Testis (tissue), 5 donors: ENCODE measurements around the gene SSR1. TPM values are rescaled to one million over a fixed set of nuclear protein-coding genes. Genes with fewer than 3 reads are reported as not detected.
"Not testable (repeated sequence)": the region's sequence is repeated elsewhere in the genome, so short reads cannot be mapped to it uniquely, and the experiment has no call there.

ENCODE experiments used
- DNase-seq: peaks from one replicate; pipeline ENCODE4 v3.0.0-alpha.2; 2019
- H3K27ac ChIP-seq, 2 donors: fragments of 200-600 bp; sonication (generic); one replicate each; pipeline ENCODE4 v1.5.1; 2019
- H3K27me3 ChIP-seq: fragments of 200-600 bp; sonication (generic); one replicate; pipeline ENCODE4 v1.5.1; 2019
- H3K36me3 ChIP-seq: fragments of 200-600 bp; sonication (generic); one replicate; pipeline ENCODE4 v1.5.1; 2017; ENCODE audit warnings: low read depth; ENCODE audit errors: missing control alignments
- H3K4me1 ChIP-seq: fragments of 200-600 bp; sonication (generic); one replicate; pipeline ENCODE4 v1.5.1; 2019
- H3K4me3 ChIP-seq, 2 donors: fragments of 200-600 bp; sonication (generic); one replicate each; pipeline ENCODE4 v1.5.1; 2017 to 2019
- H3K9me3 ChIP-seq: fragments of 200-600 bp; sonication (generic); one replicate; pipeline ENCODE4 v1.5.1; 2017
- POLR2A ChIP-seq: fragments of 450-650 bp; IDR thresholded peaks from one replicate; pipeline ENCODE4 v1.6.1; 2017; ENCODE audit warnings: antibody characterized with exemption, mild to moderate bottlenecking, moderate library complexity
- WGBS, 2 donors: methylation state at CpG; one replicate each; pipeline ENCODE4 v1.1.5; 2018; 5-methylcytosine and 5-hydroxymethylcytosine counted together
- intact Hi-C: fragments of 100-400 bp; cut with DNase I; formaldehyde crosslinking; loops from one replicate; pipeline ENCODE4 v1.15.1; 2023; ENCODE audit warnings: low total_unique reads
- long read RNA-seq, 2 donors: transcript quantifications; one replicate each; lab custom pipeline, GENCODE V29; 2026
- polyA plus RNA-seq: library from polyadenylated mRNA; stranded (reverse); fragments of 350-450 nt; fragmentation: Illumina TruSeq; extraction: RNeasy Lipid Tissue Mini Kit (QIAGEN cat#74804); gene quantifications from one replicate; pipeline ENCODE4 v1.2.3, GENCODE V29; 2014; ENCODE audit warnings: low read depth, low replicate concordance; ENCODE audit not compliant: insufficient read depth
- total RNA-seq, 2 donors: library from RNA; depleted of rRNA; stranded (reverse); fragments of >200 nt; gene quantifications; one replicate each; pipeline ENCODE4 v1.2.3, GENCODE V29; 2016
- TF ChIP-seq, protein P1 (sequence below), 3 experiments: fragments of 450-650 bp in 2 of 3; fragments of 200-600 bp in 1 of 3; sonication (generic) in 1 of 3; IDR thresholded peaks; one replicate each; pipeline ENCODE4 v1.5.1; 2016 to 2019; ENCODE audit warnings: antibody characterized with exemption in 3 of 3, mild to moderate bottlenecking in 2 of 3, moderate library complexity in 1 of 3

The SSR1 gene
- total RNA-seq (10 to 100 TPM; 42.7 to 62.5 TPM), polyA plus RNA-seq (65.7 TPM)
- long read RNA-seq, donor 1, full-length matches to known transcripts: 50 of 60 reads
- long read RNA-seq, donor 1, partial matches to known transcripts: 10 of 60 reads
- long read RNA-seq, donor 1, other reads (novel, unspliced or antisense): 0 of 60 reads
- long read RNA-seq, donor 2, full-length matches to known transcripts: 20 of 20 reads
- long read RNA-seq, donor 2, partial matches to known transcripts: 0 of 20 reads
- long read RNA-seq, donor 2, other reads (novel, unspliced or antisense): 0 of 20 reads

GRCh38 chr6:7312616-7313504 is at the start of gene SSR1:
Gene SSR1 (minus strand): TSS chr6:7313199. CDS start chr6:7313120, 79 bp downstream.
- peak; percentile 72 for TF ChIP-seq POLR2A
- TF ChIP-seq, protein P1, sequence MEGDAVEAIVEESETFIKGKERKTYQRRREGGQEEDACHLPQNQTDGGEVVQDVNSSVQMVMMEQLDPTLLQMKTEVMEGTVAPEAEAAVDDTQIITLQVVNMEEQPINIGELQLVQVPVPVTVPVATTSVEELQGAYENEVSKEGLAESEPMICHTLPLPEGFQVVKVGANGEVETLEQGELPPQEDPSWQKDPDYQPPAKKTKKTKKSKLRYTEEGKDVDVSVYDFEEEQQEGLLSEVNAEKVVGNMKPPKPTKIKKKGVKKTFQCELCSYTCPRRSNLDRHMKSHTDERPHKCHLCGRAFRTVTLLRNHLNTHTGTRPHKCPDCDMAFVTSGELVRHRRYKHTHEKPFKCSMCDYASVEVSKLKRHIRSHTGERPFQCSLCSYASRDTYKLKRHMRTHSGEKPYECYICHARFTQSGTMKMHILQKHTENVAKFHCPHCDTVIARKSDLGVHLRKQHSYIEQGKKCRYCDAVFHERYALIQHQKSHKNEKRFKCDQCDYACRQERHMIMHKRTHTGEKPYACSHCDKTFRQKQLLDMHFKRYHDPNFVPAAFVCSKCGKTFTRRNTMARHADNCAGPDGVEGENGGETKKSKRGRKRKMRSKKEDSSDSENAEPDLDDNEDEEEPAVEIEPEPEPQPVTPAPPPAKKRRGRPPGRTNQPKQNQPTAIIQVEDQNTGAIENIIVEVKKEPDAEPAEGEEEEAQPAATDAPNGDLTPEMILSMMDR (IDR thresholded peaks at IDR 0.05): peak in 1 of 3 experiments; percentile 5
- WGBS, 2 donors: 0 to 1% methylated on average over 40 to 82 of the region's 83 CpGs
- peaks cover 15% of the 10 kb centered on the region for H3K4me1 ChIP-seq
- DNase-seq: peak; percentile 98
- peak within 1 kb of the TSS; percentile 93 to 97 for H3K27ac ChIP-seq
- no peaks in the 10 kb centered on the region for H3K36me3 ChIP-seq
- no peaks in the 10 kb centered on the region for H3K9me3 ChIP-seq
- no peaks in the 10 kb centered on the region for H3K27me3 ChIP-seq
- intact Hi-C loops: no loop called here
- H3K4me3 ChIP-seq: peak within 1 kb of the TSS; percentile 95 to 96

- WGBS, 2 donors: 60 to 85% methylated on average over 3 of the region's 3 CpGs
Measured at GRCh38 chr6:7351916-7352315, 38.9 kb upstream of the SSR1 start.

DNA sequence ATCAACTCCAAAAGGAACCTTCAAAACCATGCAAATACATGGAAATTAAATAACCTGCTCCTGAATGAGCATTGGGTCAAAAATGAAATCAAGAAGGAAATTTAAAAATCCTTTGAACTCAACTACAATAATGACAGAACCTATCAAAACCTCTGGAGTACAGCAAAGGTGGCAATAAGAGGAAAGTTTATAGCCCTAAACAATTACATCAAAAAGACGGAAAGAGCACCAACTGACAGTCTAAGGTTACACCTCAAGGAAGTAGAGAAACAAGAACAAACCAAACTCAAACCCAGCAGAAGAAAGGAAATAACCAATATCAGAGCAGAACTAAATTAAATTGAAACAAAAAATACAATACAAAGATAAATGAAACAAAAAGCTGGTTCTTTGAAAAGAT is 37.6 kb upstream of the SSR1 start:
- H3K36me3 ChIP-seq, H3K9me3 ChIP-seq, H3K27me3 ChIP-seq, intact Hi-C loops, H3K4me1 ChIP-seq, H3K4me3 ChIP-seq, H3K27ac ChIP-seq, DNase-seq: not testable (repeated sequence)
- 74 to 86% methylated on average over 1 of the region's 1 CpG for WGBS, 2 donors

More at GRCh38 chr6:7351916-7352315, 38.9 kb upstream of the SSR1 start:
- H3K4me1 ChIP-seq, H3K4me3 ChIP-seq, H3K36me3 ChIP-seq, H3K27me3 ChIP-seq, H3K9me3 ChIP-seq, H3K27ac ChIP-seq, DNase-seq, intact Hi-C loops: not testable (repeated sequence)

DNA sequence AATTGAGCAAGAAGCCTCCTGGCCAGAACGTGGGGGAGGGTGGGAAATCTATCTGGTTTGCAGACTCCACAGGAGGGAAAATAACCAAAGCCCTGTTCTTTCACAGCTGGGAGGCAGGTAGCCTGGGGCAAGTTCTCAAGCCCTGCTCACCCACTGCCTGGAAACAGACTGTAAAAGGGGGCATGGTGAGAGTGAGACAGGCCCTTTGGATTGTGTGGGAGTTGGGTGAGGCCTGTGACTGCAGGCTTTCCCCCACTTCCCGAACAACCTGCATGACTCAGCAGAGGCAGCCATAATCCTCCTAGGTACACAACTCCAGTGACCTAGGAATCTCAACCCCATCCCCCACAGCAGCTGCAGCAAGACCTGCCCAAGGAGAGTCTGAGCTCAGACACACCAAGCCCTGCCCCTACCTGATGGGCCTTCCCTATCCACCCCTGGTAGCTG is 34.6 kb upstream of the SSR1 start:
- H3K27ac ChIP-seq, H3K36me3 ChIP-seq, H3K4me3 ChIP-seq, DNase-seq, intact Hi-C loops, H3K27me3 ChIP-seq, H3K4me1 ChIP-seq, H3K9me3 ChIP-seq: not testable (repeated sequence)
- 58 to 63% methylated on average over 2 of the region's 2 CpGs for WGBS, 2 donors

DNA sequence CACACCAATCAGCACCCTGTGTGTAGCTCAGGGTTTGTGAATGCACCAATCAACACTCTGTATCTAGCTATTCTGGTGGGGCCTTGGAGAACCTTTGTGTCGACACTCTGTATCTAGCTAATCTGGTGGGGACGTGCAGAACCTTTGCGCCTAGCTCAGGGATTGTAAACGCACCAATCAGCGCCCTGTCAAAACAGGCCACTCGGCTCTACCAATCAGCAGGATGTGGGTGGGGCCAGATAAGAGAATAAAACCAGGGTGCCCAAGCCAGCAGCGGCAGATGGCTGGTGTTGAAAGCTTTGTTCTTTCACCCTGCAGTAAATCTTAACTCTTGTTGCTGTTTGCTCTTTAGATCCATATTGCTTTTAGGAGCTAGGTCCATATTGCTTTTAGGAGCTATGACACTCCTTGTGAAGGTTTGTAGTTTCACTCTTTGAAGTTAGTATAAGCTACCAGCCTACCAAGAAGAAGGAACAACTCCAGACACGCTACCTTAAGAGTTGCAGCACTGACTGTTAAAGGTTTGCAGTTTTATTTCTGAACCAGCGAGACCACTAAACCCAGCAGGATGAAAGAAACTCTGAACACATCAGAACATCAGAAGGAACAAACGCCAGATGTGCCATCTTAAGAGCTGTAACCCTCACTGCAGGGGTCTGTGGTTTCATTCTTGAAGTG is 31.9 kb upstream of the SSR1 start:
- WGBS, 2 donors: 61 to 65% methylated on average over 10 of the region's 10 CpGs
- DNase-seq: peak; percentile 62
- H3K27me3 ChIP-seq, intact Hi-C loops, H3K36me3 ChIP-seq, H3K9me3 ChIP-seq, H3K27ac ChIP-seq, H3K4me3 ChIP-seq, H3K4me1 ChIP-seq: not testable (repeated sequence)

DNA sequence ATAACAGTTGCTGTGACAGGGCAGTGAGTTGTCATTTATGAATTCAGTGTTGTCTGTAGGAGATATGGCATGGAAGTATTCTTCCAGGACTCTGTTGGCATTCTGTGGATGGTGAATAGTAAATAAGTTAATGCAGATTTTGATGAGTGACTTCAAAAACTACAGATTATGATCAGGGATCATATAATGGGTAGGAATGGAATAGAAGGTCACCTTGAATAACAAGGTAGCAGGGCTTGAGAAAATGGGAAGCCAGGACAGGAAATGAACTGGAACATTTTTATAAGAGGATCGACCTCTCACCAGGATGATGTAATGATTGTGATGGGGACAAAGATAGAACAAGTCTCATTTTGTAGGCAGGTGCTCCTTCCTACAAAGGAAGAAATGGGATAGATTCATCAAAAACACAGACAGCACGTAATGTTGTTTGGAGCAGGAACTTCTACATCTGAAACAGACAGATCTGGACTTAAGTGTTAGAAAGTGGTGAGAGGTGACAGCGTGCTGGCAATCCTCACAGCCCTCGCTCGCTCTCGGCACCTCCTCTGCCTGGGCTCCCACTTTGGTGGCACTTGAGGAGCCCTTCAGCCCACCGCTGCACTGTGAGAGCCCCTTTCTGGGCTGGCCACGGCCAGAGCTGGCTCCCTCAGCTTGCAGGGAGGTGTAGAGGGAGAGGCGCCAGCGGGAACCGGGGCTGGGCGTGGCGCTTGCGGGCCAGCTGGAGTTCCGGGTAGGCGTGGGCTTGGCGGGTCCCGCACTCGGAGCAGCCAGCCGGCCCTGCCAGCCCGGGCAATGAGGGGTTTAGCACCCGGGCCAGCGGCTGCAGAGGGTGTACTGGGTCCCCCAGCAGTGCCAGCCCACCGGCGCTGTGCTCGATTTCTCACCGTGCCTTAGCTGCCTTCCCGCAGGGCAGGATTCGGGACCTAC is 30.8 kb upstream of the SSR1 start:
- H3K9me3 ChIP-seq: no peaks in the 10 kb centered on the region
- TF ChIP-seq, protein P1 (IDR thresholded peaks at IDR 0.05): no peak
- no peak for TF ChIP-seq POLR2A
- H3K27ac ChIP-seq: no peak overlapping the region
- no peaks in the 10 kb centered on the region for H3K4me1 ChIP-seq
- H3K36me3 ChIP-seq: no peaks in the 10 kb centered on the region
- 55 to 71% methylated on average over 10 to 29 of the region's 29 CpGs for WGBS, 2 donors
- H3K27me3 ChIP-seq: no peaks in the 10 kb centered on the region
- intact Hi-C loops: no loop called here
- no peak for DNase-seq
- H3K4me3 ChIP-seq: peak overlapping the region in 1 of 2 donors; percentile 50
